ENCODE results near the gene SRRM1. TPM values are rescaled to one million over a fixed set of nuclear protein-coding genes. Genes with fewer than 3 reads are reported as not detected.
"Not testable (repeated sequence)": the region's sequence is repeated elsewhere in the genome, so short reads cannot be mapped to it uniquely, and the experiment has no call there.

The SRRM1 gene
- total RNA-seq, 1 donor = 74.3 TPM

GRCh38 chr1:24717887-24718650 lies 75.0 kb downstream of the SRRM1 start:
- no peak overlapping the region for H3K4me3 ChIP-seq (ENCODE audit: low read depth, low read length)
- no peak for TF ChIP-seq CTCF (IDR thresholded peaks at IDR 0.05; ENCODE audit: insufficient read depth, low read length)
- DNase-seq (ENCODE audit: low read depth) = no peak

- TF ChIP-seq CTCF (IDR thresholded peaks at IDR 0.05; ENCODE audit: insufficient read depth, low read length) = no peak
- H3K4me3 ChIP-seq (ENCODE audit: low read depth, low read length) = no peak overlapping the region
- DNase-seq (ENCODE audit: low read depth) = peak; percentile 97
Observed at GRCh38 chr1:24720152-24720551, 77.0 kb downstream of the SRRM1 start.

GRCh38 chr1:24721533-24721932 lies 78.4 kb downstream of the SRRM1 start:
- DNase-seq (ENCODE audit: low read depth) = no peak
- H3K4me3 ChIP-seq (ENCODE audit: low read depth, low read length) = no peak overlapping the region
- TF ChIP-seq CTCF (IDR thresholded peaks at IDR 0.05; ENCODE audit: insufficient read depth, low read length) = no peak

- H3K4me3 ChIP-seq (ENCODE audit: low read depth, low read length) = peak overlapping the region; percentile 18
- DNase-seq (ENCODE audit: low read depth) = not testable (repeated sequence)
Observed at GRCh38 chr1:24722073-24723035, 79.3 kb downstream of the SRRM1 start.

Small RNA genes lying within 50 kb of the gene (small RNA-seq; reads per million reads assigned to genes)
- not detected for gene RF00019

Other genes starting within 250 kb of the SRRM1 start
- gene STPG1, start 229.5 kb upstream of the SRRM1 start, total RNA-seq (ENCODE audit: low replicate concordance) = 2.3 and 10.0 TPM in 2 replicates
- gene NIPAL3, start 227.5 kb upstream of the SRRM1 start, total RNA-seq (ENCODE audit: low replicate concordance) = 42.2 and 74.2 TPM in 2 replicates
- gene RCAN3, start 140.5 kb upstream of the SRRM1 start, total RNA-seq (ENCODE audit: low replicate concordance) = 5.1 and 17.7 TPM in 2 replicates
- not detected in 2 replicates for gene NCMAP, start 87.2 kb upstream of the SRRM1 start, total RNA-seq (ENCODE audit: low replicate concordance)
- gene CLIC4, start 102.1 kb downstream of the SRRM1 start, total RNA-seq (ENCODE audit: low replicate concordance) = 571 and 966 TPM in 2 replicates